Measurements from ENCODE around the gene SUMO4. TPM values are rescaled to one million over a fixed set of nuclear protein-coding genes. Genes with fewer than 3 reads are reported as not detected.

SUMO4 gene
- total RNA-seq, 1 experiment from 2014 or later: 2.9 TPM

- no TSS peak for BruUV-seq (replicated peaks)
- DNase-seq: no peak
- no peak overlapping the region for H3K4me3 Mint-ChIP-seq (ENCODE audit: low read depth, unreplicated experiment)
- CTCF ChIA-PET: no interaction called here
- H3K27ac Mint-ChIP-seq (ENCODE audit: unreplicated experiment): no peak overlapping the region
- no peaks in the 10 kb centered on the region for H3K4me1 Mint-ChIP-seq (ENCODE audit: low read depth, unreplicated experiment)
- no peak for TF ChIP-seq CTCF (IDR thresholded peaks at IDR 0.05; ENCODE audit: unreplicated experiment)
- H3K9me3 Mint-ChIP-seq (ENCODE audit: low read depth, unreplicated experiment): no peaks in the 10 kb centered on the region
- no peaks in the 10 kb centered on the region for H3K27me3 Mint-ChIP-seq (ENCODE audit: unreplicated experiment)
- peaks cover 9% of the 10 kb centered on the region for H3K36me3 Mint-ChIP-seq (ENCODE audit: insufficient read depth, unreplicated experiment)
- intact Hi-C loops (cut with micrococcal nuclease; ENCODE audit: unreplicated experiment): no loop called here
Measured at GRCh38 chr6:149380523-149380922, 19.5 kb upstream of the SUMO4 start.

GRCh38 chr6:149383371-149383770, 16.7 kb upstream of the SUMO4 start:
- Mint-ChIP-seq H3K27me3 (ENCODE audit: unreplicated experiment) (no peaks in the 10 kb centered on the region), H3K27ac (ENCODE audit: unreplicated experiment) (no peak overlapping the region), H3K36me3 (ENCODE audit: insufficient read depth, unreplicated experiment) (peaks cover 18% of the 10 kb centered on the region), H3K9me3 (ENCODE audit: low read depth, unreplicated experiment) (peaks cover 7% of the 10 kb centered on the region), H3K4me3 (ENCODE audit: low read depth, unreplicated experiment) (no peak overlapping the region), H3K4me1 (ENCODE audit: low read depth, unreplicated experiment) (no peaks in the 10 kb centered on the region)
- CTCF ChIA-PET: no interaction called here
- no TSS peak for BruUV-seq (replicated peaks)
- intact Hi-C loops (cut with micrococcal nuclease; ENCODE audit: unreplicated experiment): no loop called here
- DNase-seq: no peak
- no peak for TF ChIP-seq CTCF (IDR thresholded peaks at IDR 0.05; ENCODE audit: unreplicated experiment)

- H3K27ac Mint-ChIP-seq (ENCODE audit: unreplicated experiment): no peak overlapping the region
- no peak for DNase-seq
- H3K36me3 Mint-ChIP-seq (ENCODE audit: insufficient read depth, unreplicated experiment): peaks cover 11% of the 10 kb centered on the region
- H3K4me3 Mint-ChIP-seq (ENCODE audit: low read depth, unreplicated experiment): no peak overlapping the region
- no TSS peak for BruUV-seq (replicated peaks)
- CTCF ChIA-PET: no interaction called here
- intact Hi-C loops (cut with micrococcal nuclease; ENCODE audit: unreplicated experiment): no loop called here
- no peaks in the 10 kb centered on the region for H3K4me1 Mint-ChIP-seq (ENCODE audit: low read depth, unreplicated experiment)
- H3K9me3 Mint-ChIP-seq (ENCODE audit: low read depth, unreplicated experiment): peaks cover 7% of the 10 kb centered on the region
- H3K27me3 Mint-ChIP-seq (ENCODE audit: unreplicated experiment): no peaks in the 10 kb centered on the region
- TF ChIP-seq CTCF (IDR thresholded peaks at IDR 0.05; ENCODE audit: unreplicated experiment): no peak
Measured at GRCh38 chr6:149384464-149384863, 15.6 kb upstream of the SUMO4 start.

GRCh38 chr6:149385998-149386646, 13.9 kb upstream of the SUMO4 start:
- DNase-seq: no peak
- Mint-ChIP-seq H3K36me3 (ENCODE audit: insufficient read depth, unreplicated experiment) (peaks cover 11% of the 10 kb centered on the region), H3K4me1 (ENCODE audit: low read depth, unreplicated experiment) (no peaks in the 10 kb centered on the region), H3K4me3 (ENCODE audit: low read depth, unreplicated experiment) (no peak overlapping the region), H3K27me3 (ENCODE audit: unreplicated experiment) (no peaks in the 10 kb centered on the region), H3K27ac (ENCODE audit: unreplicated experiment) (no peak overlapping the region), H3K9me3 (ENCODE audit: low read depth, unreplicated experiment) (peaks cover 7% of the 10 kb centered on the region)
- intact Hi-C loops (cut with micrococcal nuclease; ENCODE audit: unreplicated experiment): no loop called here
- CTCF ChIA-PET: no interaction called here
- TF ChIP-seq CTCF (IDR thresholded peaks at IDR 0.05; ENCODE audit: unreplicated experiment): no peak
- no TSS peak for BruUV-seq (replicated peaks)
